Iris pigment epithelial cell (primary cell): ENCODE data around the gene IGF1R.

Source experiments
- DNase-seq: peaks from one replicate; pipeline ENCODE4 v3.0.0-alpha.2; 2011; ENCODE audit warnings: low read depth

Gene IGF1R

DNA sequence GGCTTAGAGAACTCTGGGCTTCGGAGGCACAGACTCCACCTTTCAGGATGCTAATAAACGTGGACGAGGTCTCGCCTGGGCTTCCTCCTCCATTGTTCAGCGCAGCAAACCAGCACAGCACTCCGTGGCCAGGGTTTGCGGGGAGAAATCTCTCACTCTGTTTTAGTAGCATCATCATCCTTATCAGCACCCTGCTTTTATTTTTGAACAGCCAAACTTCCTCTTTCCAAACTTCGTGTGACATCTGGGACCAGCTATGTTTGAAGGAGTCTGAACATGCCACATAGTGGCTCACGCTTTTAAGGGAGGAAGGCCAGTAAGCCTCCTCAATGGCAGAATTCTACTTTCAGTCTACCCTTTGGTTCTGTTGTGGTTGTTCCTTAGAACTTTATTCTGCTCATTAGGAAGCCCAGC lies 210.3 kb downstream of the IGF1R start:
- DNase-seq: no peak

DNA sequence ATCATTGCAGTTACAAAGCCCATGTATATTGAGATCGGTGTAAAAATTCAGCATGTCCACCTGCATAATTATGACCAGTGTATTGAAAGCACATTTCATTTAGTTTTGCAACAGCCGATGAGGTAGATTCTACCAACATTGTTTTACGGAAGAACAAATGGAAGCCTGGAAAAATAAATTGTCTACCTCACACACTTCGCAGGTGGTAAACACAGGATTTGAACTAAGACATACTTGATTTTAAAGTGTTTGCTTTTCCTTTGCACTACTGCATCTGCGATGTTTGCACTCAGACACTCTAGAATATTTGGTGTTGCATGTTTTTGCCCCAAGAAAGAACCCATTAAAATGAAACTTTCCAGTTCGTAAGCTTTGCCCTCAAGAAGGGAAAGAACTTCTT lies 210.8 kb downstream of the IGF1R start:
- DNase-seq: no peak

DNA sequence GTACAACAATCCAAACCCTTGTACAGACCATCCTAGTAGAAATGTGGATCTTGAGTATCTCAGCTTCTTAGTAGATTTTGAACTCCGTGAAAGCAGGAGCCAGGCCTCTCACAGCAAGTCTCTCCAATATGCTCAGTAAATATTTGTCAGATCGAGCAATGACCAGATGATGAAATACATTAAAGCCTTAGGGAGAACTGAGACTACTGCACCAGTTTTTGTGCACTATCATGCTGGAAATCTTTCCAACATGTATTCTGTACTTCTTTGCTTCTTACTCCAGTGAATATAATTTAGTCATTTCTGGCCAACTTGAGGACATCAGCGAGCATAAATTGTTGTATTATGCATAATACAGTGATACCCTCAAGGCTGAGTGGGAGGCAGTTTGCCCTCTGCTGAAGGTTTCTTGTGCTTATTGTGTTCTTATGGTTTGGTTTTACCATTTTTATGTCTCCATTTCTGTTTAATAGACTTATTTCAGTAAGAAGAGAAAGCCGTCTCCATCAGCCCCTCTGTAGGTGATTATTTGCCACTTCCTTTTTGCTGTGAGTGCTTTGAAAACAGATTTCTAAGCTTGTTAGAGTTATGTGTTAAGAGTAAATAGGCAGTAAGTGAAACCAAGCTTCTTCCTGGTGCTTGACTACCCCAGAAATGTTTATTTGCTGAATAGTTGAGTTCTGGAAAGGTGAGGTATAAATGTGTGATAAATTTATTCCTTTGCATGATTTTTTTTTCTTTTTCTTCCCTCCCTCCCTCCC lies 212.1 kb downstream of the IGF1R start:
- peak; percentile 46 for DNase-seq

DNA sequence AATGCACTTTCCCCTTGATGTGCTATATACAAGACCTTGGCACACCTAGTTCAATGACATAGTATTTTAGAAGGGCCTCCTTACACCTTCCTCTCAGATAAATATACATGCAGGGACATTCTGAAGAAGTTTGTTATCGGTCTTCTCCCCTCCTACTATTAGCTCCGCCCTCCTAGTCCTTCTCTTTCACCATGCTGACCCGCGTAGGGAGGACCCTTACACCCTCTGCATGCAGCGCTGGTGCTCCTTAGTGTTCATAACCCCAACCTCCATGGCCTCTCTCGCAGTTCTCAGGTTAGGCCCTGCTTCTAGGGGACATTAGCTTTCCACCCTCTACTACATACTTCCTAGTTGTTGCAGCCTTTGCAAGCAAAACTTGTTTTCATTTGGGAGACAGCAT lies 212.8 kb downstream of the IGF1R start:
- no peak for DNase-seq

DNA sequence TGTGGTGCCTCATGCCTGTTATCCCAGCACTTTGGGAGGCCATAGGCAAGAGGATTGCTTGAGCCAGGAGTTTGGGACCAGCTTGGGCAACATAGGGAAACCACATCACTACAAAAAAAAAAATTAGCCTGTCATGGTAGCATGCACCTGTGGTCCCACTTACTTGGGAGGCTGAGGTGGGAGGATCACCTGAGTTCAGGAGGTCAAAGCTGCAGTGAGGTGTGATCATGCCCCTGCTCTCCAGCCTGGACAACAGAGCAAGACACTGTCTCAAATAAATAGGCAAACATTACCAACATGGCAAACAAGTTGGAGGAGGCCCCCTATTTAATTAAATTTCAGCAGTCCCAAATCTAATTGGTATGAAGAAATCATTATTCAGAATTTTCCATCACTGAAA lies 215.6 kb downstream of the IGF1R start:
- DNase-seq: no peak

DNA sequence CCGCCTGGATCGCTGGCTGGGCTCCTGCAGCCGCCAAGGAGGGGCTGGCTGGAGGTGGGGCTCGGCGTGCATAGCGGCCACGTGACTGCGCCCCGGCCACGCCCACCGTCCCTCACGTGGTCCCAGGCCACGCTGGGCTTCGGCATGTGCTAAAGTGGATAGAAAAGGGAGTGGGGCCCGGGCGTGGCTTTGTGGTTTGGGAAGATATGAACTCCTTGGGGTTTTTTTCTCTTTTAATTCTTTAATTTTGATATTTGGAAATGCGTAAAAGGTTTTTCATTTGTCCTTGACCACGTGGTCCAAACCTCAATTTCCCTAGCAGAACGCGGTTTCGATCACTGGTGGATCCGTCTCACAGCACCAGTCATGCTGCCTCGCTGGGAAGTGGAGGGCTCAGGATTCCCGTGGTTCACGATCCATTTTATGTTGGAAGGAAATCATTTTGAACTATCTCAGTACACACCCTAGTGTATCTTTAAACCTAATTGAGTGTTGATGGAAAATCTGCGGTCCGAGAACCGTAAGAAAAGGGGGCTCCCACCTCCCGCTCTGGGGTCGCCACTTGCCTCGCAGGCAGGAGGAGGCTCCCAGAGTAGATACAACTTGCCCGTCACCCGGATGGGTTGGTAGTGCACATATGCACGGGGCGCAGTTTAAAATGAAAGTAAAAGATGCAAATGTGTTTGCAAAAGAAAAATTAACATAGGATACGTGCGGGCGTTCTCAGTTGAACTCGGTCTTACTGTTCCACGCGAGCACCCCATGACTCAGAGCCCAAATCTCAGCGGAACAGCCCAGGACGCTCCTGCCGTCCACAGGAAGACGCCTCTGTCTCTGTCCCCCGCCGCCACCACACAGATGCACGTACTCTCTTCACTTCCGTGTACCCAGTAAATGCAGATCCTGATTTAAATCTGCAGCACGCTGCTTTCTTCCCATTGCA lies 217.3 kb downstream of the IGF1R start:
- DNase-seq: peak; percentile 75

DNA sequence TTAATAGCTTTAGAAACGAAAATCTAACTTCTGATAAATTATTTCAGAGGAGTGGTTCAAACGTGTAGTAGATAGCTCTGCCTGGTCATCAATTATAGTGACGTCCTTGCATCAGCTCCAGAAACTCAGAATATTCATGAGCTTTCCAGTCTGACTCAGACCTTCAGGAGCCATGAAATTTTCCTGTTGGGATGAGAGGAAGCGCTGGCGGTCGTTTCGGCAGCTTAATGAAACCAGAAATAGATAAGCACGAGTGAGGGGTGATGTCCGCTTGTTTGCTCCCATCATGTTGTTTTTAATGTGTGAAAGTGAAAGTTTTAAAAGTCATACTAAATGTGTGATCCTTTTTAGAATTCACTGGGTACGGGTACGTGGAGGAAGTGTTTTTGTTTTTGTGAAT lies 218.2 kb downstream of the IGF1R start:
- peak; percentile 56 for DNase-seq

DNA sequence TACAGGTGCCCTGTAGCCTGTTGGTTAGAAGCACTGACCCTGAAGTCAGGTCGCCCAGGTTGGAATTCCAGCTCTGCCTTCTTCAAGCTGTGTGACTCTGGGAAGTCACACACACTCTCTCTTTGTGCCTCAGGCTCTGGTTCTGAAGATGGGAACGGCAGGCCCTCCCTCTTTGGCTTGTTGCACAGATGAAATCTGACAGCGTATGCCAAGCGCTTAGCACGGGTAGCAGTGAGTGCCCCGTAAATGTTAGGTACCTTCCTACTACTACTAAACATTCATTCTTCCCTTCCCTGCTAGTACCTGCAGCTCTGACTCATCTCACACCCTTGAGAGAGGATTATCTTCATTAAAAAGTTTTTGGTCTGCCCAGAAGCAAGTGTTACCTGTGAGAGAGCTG lies 220.2 kb downstream of the IGF1R start:
- no peak for DNase-seq

DNA sequence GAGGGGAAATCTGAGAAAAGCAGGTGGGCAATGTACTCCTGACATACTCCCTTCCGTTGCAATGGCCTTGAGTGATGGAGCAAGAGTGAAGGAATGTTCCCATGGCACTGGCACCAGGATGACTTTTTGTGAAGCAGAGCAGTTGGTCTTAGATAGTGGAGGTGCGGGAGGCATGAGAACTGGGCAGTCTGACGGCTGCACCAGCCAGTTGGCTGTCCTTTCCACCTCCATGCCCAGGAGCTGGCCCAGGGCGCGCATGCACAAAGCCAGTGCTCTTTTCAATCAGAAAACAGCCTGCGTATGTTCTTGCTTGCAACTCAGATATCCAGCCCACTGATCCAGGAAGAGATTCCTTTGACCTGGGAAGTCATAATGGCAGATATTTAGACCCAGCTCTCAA lies 222.4 kb downstream of the IGF1R start:
- no peak for DNase-seq

DNA sequence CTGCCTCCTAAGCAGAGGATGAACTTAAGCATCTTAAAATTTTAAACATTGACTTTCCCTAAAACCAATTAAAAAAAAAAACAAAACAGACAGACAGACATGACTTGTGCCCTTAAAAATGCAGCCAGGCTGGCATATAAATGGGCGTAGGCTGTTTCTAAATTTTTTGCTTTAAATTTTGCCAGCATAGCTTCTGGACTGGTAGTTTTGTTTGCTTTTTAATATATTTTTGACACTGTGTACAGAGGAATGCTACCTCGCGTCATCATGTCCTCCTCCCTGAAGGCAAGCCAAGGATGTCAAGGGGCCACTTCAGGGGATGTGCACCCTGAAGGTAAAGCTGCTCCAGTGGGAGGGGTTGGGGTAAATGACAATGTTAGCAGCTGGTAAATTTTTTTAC lies 224.4 kb downstream of the IGF1R start:
- DNase-seq: no peak

DNA sequence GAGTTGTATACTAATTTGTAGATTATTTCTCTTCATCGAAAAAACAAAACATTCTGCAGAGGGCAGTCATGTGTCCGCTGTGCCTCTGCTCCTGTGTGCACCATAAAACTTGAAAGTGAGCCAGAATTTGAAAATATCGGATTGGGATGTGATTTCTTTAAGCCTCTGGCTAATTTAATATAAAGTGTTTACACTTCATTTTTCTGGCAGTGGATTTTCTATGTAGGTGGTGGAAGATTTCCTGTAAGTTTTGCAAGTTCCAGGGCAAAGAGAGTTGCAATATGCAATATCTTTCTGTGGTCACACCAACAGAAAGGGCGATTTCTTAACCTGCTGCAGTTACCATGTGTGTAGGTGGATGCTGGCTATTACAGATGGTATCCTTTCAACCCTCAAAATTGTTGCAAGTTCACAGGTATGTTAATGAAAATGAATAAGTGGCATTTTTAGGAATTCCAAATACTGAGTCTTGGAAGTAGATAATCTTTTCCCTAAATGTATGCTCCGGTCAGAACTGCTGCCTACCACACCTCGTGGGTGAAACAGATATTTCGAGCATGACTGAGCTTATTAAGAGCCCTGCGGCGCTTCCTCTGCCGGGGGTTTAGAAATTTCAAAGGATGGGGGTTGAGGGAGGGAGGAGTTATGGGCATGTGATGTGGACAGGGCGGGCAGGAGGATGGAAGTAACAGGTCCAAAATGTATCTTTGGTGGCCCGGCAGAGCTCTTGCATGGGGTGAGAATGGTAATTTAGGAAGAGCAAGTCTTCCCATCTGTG lies 225.3 kb downstream of the IGF1R start:
- DNase-seq: peak; percentile 92

DNA sequence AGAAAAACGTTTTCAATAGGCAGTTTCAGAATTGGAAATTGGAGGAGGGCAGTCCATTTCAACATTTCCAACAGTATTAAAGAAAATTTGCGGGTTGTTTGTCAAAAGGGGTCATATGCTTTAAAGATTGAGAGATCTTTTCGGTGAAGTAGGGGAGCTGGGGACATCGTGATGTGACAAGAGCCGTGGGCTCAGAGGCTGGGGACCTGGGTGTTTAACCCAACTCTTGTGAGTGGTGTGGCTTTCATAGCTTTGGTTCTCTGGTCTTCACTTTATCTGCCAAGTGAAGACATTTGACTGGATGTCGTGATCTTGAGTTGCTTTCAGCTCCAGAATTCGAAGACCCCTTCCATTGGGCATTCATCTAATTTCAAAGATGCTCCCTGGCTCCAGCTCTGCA lies 226.0 kb downstream of the IGF1R start:
- no peak for DNase-seq

DNA sequence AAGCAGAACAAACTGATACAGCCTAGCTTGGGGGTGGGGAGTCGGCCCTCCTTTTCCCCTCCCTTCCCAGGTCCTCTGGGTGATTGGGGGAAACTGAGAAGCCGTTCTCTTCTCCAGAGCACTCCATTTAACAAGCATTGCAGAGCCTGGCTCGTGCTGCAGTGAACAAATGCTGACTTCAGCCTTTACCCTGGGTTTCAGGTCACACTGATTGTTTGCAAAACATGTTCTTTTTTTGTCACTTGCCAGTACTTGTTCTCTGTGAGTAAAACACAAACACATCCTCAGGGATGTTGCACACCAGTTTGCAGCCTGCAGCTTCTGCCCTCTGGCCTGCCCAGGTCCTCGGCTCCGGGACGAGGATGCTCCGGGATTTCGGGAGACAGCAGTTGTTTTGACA lies 226.4 kb downstream of the IGF1R start:
- DNase-seq: no peak

DNA sequence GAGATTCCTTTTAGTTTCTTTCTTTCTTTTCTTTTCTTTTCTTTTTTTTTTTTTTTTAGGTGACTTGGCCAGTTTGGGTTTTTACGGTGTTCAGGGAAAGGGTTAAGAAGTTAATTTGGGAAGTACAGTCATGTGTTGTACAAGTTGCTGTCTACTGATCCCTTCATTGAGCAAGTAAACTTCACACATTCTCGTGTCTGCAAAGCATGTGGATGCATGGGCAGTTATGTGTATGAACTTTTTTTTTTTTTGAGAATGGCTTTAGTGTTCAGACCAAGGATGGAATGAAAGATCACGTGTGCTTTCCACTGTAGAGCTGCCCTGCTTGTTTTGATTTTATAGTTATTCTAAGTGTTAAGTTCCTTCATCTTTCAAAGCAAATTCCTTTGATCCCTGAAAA lies 227.0 kb downstream of the IGF1R start:
- no peak for DNase-seq

DNA sequence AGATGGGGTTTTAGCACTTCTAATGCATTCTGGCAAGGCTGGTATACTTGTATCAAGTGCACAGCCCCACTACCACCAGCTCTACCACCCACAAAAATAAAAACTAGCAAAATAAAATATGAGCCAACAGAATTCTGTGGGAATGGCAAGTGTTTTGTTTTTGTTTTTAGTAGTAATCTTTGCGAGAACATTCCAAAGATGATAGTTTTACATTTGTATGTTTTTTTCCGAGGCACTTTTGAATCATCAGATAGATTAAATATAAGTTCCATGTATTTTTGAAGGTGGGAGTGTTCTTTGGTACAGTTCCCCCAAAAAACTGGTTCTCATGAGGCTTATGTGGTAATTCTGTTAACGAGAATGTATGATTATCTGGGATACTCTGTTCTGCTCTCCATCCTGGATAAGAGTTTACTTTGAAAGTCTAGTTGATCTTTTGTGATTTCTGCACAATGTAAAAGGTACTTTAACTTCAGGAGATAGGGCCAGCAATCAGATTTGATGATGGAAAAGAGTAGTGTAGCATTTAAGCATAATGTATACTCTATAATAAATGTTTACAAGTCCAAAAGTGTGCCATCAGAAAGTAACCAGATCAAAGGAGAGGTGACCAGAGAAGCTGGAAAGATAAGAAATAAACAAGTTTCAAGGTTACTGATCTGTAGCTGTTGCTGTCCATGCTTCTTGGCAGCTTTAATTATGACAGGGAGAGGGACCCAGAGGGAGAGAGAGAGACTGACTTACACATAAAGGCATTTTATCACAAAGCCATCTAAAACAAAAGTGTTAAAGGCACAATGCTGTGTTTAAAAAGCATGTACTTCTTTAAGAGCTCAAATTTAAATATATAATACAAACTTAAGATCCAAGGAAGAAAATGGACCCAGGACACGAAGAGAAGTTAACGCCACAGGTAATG lies 228.4 kb downstream of the IGF1R start:
- DNase-seq: no peak

DNA sequence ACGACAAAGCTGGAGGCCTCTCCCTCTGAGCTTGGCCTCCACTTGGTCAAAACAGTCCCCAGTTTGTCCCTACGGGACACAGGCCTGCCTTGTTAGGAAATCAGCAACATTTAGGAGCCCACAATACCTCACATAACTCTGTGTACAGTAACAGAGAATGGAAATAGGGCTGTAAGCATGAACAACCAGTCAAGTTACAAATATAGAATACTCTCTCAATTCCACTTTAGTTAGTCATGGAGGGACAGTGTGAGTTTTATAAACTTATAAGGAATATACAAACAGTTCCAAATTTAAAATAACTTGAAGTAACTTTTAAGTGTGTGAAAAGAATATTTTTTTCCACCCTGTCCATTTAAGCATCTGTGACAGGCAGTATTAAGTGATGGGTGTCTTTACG lies 229.8 kb downstream of the IGF1R start:
- DNase-seq: peak; percentile 67

DNA sequence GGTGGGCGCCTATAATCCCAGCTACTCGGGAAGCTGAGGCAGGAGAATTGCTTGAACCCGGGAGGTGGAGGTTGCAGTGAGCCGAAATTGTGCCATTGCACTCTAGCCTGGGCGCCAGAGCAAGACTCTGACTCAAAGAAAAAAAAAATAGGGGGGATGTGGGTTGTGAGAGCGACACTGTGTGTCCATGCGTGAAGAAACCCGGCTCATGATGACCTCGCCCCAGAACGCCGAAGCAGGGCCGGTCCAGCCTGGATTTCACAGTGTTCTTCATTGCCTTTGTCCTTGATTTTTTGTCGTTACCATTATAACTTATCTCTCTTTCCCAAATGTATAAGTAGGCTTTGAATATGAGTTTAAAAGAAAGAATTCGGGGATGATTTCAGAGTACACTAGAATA lies 230.5 kb downstream of the IGF1R start:
- DNase-seq: no peak

DNA sequence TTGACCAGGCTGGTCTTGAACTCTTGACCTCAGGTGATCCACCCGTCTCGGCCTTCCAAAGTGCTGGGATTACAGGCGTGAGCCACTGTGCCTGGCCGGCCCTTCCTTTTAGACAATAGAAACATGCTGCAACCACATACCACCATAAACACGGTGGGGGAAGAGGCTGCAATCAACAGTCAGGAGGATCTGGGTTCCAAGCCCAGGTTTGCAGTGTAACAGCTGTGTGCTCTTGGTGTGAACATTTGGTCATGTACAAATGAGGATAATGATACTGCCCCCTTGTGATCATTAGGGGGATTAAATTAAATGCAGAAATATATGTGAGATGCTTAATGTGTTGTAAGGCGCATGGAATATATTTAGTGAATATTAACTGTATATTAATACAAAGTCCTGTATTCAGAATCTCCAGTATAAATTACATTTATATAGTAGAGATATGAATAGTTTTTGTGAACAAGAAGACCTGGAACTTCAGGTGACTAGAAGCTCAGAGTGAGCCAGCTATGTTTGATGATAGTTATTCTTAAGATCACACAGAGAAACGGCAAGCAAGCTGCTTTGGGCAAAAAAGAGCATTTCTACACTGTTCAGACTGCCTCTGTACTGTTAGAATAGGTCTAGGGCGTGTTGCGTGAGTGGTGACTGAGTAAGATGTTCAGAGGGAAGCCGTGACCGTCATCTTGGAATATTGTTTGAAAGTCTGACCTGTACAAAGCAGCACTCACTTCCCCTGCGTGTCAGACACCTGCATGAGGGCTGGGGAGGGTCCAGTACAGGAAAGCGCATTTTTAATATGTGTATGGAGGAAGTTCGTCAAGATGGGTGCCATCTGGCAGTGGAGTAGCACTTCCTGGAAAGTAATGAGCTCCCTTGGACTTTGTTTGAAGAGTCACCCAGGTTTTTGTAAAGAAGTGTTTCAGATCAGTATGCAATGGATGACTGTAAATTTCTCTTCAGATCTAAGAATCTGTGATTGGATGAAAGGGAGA lies 233.5 kb downstream of the IGF1R start:
- peak; percentile 73 for DNase-seq

DNA sequence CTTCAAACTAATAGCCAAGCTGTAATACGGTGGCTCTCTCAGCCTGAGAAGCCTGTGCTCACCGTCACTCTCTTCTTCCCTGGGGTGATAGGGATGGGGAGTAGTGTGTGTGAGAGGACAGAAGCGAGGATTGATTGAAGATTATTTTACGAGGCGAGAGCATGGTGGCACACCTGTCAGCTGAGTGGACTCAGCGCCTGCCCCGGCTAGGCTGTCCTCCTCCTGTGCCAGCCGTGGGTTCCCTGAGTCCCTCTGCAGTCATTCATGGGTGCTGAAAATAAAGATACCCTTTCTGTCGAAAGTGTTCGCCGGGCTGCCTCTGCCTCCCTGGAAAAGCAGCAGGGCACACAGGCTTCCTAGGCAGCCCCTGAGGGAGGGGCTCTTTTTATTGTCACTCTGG lies 235.1 kb downstream of the IGF1R start:
- no peak for DNase-seq

DNA sequence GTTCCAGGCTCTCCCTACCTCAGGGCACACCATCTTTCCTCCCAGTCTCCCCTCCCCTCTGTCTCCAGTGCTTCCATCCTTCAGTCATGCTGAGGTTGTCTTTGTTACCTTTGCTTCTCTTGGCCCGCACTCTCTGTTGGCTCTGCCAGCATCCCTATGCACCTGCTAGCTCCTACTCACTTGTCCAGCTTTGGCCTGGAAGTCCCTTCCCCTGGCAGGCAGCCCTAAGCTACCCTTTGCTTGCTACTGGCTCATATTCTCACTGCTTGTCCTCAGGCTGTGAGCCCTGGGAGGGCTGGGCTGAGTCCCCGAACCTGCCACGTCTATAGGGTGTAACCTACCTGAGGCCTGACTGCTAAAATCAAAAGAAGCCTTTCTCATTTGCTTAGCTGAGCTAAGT lies 236.6 kb downstream of the IGF1R start:
- no peak for DNase-seq
